Smooth muscle cell of bladder (primary cell): ENCODE results near the gene RB1. TPM values are rescaled to one million over a fixed set of nuclear protein-coding genes. Genes with fewer than 3 reads are reported as not detected.

Source experiments
- total RNA-seq: library from RNA; depleted of rRNA; stranded (reverse); fragments of >200 nt; gene quantifications from 2 replicates; pipeline ENCODE4 v1.2.3, GENCODE V29; 2014

The RB1 gene
- 16.5 and 18.3 TPM in 2 replicates for total RNA-seq

DNA sequence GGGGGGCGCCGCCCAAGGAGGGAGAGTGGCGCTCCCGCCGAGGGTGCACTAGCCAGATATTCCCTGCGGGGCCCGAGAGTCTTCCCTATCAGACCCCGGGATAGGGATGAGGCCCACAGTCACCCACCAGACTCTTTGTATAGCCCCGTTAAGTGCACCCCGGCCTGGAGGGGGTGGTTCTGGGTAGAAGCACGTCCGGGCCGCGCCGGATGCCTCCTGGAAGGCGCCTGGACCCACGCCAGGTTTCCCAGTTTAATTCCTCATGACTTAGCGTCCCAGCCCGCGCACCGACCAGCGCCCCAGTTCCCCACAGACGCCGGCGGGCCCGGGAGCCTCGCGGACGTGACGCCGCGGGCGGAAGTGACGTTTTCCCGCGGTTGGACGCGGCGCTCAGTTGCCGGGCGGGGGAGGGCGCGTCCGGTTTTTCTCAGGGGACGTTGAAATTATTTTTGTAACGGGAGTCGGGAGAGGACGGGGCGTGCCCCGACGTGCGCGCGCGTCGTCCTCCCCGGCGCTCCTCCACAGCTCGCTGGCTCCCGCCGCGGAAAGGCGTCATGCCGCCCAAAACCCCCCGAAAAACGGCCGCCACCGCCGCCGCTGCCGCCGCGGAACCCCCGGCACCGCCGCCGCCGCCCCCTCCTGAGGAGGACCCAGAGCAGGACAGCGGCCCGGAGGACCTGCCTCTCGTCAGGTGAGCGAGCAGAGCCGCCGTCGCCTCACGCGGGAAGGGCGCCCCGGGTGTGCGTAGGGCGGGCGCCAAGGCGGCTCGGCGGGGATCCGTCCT lies at the start of gene RB1:
TSS of gene RB1 (plus strand) at position 393 of the 784 bp plus-strand sequence. CDS start at position 555, 162 bp downstream.

DNA sequence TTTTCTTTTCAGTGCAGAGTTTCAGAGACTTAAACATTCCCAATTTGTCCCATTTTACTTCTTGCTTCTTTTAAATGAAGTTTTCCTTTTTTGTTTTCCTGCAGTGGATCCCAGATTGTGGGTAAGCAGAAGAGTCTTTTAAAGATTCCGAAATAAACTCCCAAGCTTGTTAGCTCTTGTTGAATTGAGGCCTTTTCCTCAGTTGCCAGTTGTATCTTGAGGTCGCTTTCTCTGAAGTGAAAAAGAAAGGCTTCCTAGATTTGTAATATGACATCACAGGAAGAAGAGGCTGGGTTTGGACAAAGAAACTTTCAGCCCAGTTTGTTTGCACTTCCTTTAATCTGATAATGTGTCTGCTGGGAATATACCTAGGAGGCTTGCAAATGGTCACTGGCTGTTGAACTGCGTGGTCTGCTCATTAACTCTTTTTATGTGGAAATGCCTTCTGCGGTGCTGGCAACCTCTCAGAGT lies 109.4 kb downstream of the RB1 start, which contains the start of gene LPAR6:
TSS of gene LPAR6 (minus strand) at position 233 of the 471 bp plus-strand sequence. CDS start 690 bp downstream, outside the sequence.

Other genes with a start within 250 kb of the RB1 start
- gene MED4, start 208.6 kb upstream of the RB1 start, total RNA-seq, result 21.2 and 25.9 TPM in 2 replicates
- 126 and 161 TPM in 2 replicates for gene ITM2B, start 70.5 kb upstream of the RB1 start, total RNA-seq
- gene LPAR6, start 109.4 kb downstream of the RB1 start, total RNA-seq, result 5.9 and 7.3 TPM in 2 replicates
- 6.3 and 8.1 TPM in 2 replicates for gene RCBTB2, start 229.3 kb downstream of the RB1 start, total RNA-seq